Renal cortex interstitium (tissue), 11 donors: ENCODE measurements around the gene OSBPL2. TPM values are rescaled to one million over a fixed set of nuclear protein-coding genes. Genes with fewer than 3 reads are reported as not detected.

Source experiments
- DNase-seq, 11 donors: peaks; one replicate each; pipeline ENCODE4 v3.0.0-alpha.2; 2013; ENCODE audit warnings: low read depth in 9 of 11, low spot score in 4 of 11; ENCODE audit errors: extremely low read depth in 1 of 11
- polyA plus RNA-seq, 3 donors: library from polyadenylated mRNA; unstranded; fragments of 120-200 nt; gene quantifications; one replicate each; pipeline ENCODE4 v1.2.1, GENCODE V29; 2013; ENCODE audit not compliant: insufficient read length in 3 of 3

OSBPL2 gene
- polyA plus RNA-seq, 3 donors = 30.2 to 44.5 (median 30.8) TPM

GRCh38 chr20:62286493-62287064 lies 48.3 kb downstream of the OSBPL2 start:
- no peak for DNase-seq

- DNase-seq = no peak
Measured at GRCh38 chr20:62287129-62287528, 48.8 kb downstream of the OSBPL2 start.

GRCh38 chr20:62287759-62288534 lies 49.6 kb downstream of the OSBPL2 start:
- no peak for DNase-seq

GRCh38 chr20:62288535-62289105 lies 50.3 kb downstream of the OSBPL2 start:
- no peak for DNase-seq

- no peak for DNase-seq
Measured at GRCh38 chr20:62289131-62289530, 50.8 kb downstream of the OSBPL2 start.

GRCh38 chr20:62289898-62290297 lies 51.6 kb downstream of the OSBPL2 start:
- DNase-seq = no peak

- no peak for DNase-seq
Measured at GRCh38 chr20:62291251-62292066, 53.1 kb downstream of the OSBPL2 start.

GRCh38 chr20:62292108-62292507 lies 53.8 kb downstream of the OSBPL2 start:
- no peak for DNase-seq

GRCh38 chr20:62293111-62293784 lies 54.9 kb downstream of the OSBPL2 start:
- no peak for DNase-seq

GRCh38 chr20:62293946-62294345 lies 55.6 kb downstream of the OSBPL2 start:
- no peak for DNase-seq

GRCh38 chr20:62294516-62294915 lies 56.2 kb downstream of the OSBPL2 start:
- no peak for DNase-seq

- DNase-seq = no peak
Measured at GRCh38 chr20:62296724-62297448, 58.6 kb downstream of the OSBPL2 start.

- DNase-seq = no peak
Measured at GRCh38 chr20:62297449-62298227, 59.3 kb downstream of the OSBPL2 start.

- DNase-seq = no peak
Measured at GRCh38 chr20:62298577-62299249, 60.4 kb downstream of the OSBPL2 start.

GRCh38 chr20:62299666-62300236 lies 61.4 kb downstream of the OSBPL2 start:
- no peak for DNase-seq

GRCh38 chr20:62300319-62300718 lies 62.0 kb downstream of the OSBPL2 start:
- no peak for DNase-seq

GRCh38 chr20:62301111-62301668 lies 62.9 kb downstream of the OSBPL2 start:
- DNase-seq = no peak
